K562 (cell line): Measurements from ENCODE around the gene DEF6.

Experiments
- ATF1 ChIP-seq, 2 experiments: fragments of 450-650 bp in 1 of 2; IDR thresholded peaks; 2 replicates each; pipeline ENCODE4 v1.6.1; 2016; ENCODE audit warnings: missing compliant biosample characterization in 1 of 2, missing genetic modification characterization in 1 of 2
- ATF2 ChIP-seq: sonication (generic); formaldehyde crosslinking; IDR thresholded peaks from 2 replicates; pipeline ENCODE4 v1.8.1; 2022; ENCODE audit warnings: missing genetic modification reagents
- BRF2 ChIP-seq: IDR thresholded peaks from 3 replicates; pipeline ENCODE4 v1.6.1; 2011; ENCODE audit warnings: borderline replicate concordance, mild to moderate bottlenecking; ENCODE audit not compliant: insufficient read length, insufficient read depth
- CBX3 ChIP-seq, 2 experiments: IDR thresholded peaks; 1 replicate in 1 of 2; 2 replicates in 1 of 2; pipeline ENCODE4 v1.6.1; 2012; ENCODE audit warnings: inconsistent platforms in 2 of 2, low read length in 2 of 2, borderline replicate concordance in 1 of 2, control low read depth in 1 of 2
- CTCF ChIP-seq, 3 experiments: IDR thresholded peaks in 2 of 3; conservative IDR thresholded peaks in 1 of 3; 2 replicates each; pipeline ENCODE4 v1.5.1; 2011 to 2012; ENCODE audit warnings: low read length in 3 of 3, mild to moderate bottlenecking in 3 of 3, control low read depth in 2 of 3, improper control_type of control experiment in 1 of 3, inconsistent platforms in 1 of 3, low read depth in 1 of 3, mixed read lengths in 1 of 3, moderate library complexity in 1 of 3; ENCODE audit not compliant: insufficient read depth in 2 of 3
- ELF1 ChIP-seq: fragments of 200-800 bp; sonication (Bioruptor generic); IDR thresholded peaks from 2 replicates; pipeline ENCODE4 v1.6.1; 2016; ENCODE audit warnings: missing genetic modification characterization, missing compliant biosample characterization
- ESRRA ChIP-seq: fragments of 450-650 bp; IDR thresholded peaks from 2 replicates; pipeline ENCODE4 v1.6.1; 2014; ENCODE audit warnings: low read depth, mild to moderate bottlenecking, moderate library complexity, borderline replicate concordance
- ETS2 ChIP-seq: IDR thresholded peaks from 2 replicates; pipeline ENCODE4 v1.6.1; 2016; ENCODE audit warnings: borderline replicate concordance, missing genetic modification characterization, mild to moderate bottlenecking, moderate library complexity, missing compliant biosample characterization; ENCODE audit not compliant: poor library complexity, severe bottlenecking
- HNRNPK ChIP-seq: fragments of 200-400 bp; formaldehyde crosslinking; IDR thresholded peaks from one replicate; pipeline ENCODE4 v1.6.1; 2018; ENCODE audit warnings: mild to moderate bottlenecking, low read depth, low read length; ENCODE audit not compliant: poor library complexity, severe bottlenecking
- MBD2 ChIP-seq: sonication (generic); IDR thresholded peaks from 2 replicates; pipeline ENCODE4 v1.6.1; 2016; ENCODE audit warnings: low read depth, borderline replicate concordance
- ZKSCAN1 ChIP-seq: fragments of 150-350 bp; IDR thresholded peaks from 2 replicates; pipeline ENCODE4 v1.6.1; 2016; ENCODE audit warnings: low read depth, low read length

GRCh38 chr6:35309611-35310264 is 12.1 kb downstream of the DEF6 start:
- TF ChIP-seq ETS2, result no peak
- no peak for TF ChIP-seq MBD2
- no peak for TF ChIP-seq ZKSCAN1
- TF ChIP-seq BRF2, result no peak
- no peak for TF ChIP-seq CTCF (IDR thresholded peaks at IDR 0.05 in 2 of 3, conservative IDR thresholded peaks at IDR 0.05 in 1 of 3; ENCODE audit: insufficient read depth in 2 of 3, low read depth in 1 of 3, low read length in 3 of 3)
- TF ChIP-seq ATF1 (CRISPR knock-in tag; IDR thresholded peaks at IDR 0.05), result no peak
- TF ChIP-seq ATF1 (tag; IDR thresholded peaks at IDR 0.05), result no peak
- TF ChIP-seq HNRNPK, result no peak
- no peak for TF ChIP-seq ATF2 (CRISPR knock-in tag)
- no peak for TF ChIP-seq ELF1 (tag)
- TF ChIP-seq CBX3 (IDR thresholded peaks at IDR 0.05; ENCODE audit: borderline replicate concordance in 1 of 2, low read length in 2 of 2), result no peak
- TF ChIP-seq ESRRA, result no peak
